HepG2 (cell line): ENCODE measurements around the gene VDAC1. TPM values are rescaled to one million over a fixed set of nuclear protein-coding genes. Genes with fewer than 3 reads are reported as not detected.

Experiments used
- AHDC1 ChIP-seq: sonication (generic); formaldehyde crosslinking; IDR thresholded peaks from 2 replicates; pipeline ENCODE4 v1.5.1; 2020; ENCODE audit warnings: mild to moderate bottlenecking, missing genetic modification reagents, borderline replicate concordance
- EEA1 ChIP-seq: sonication (generic); formaldehyde crosslinking; IDR thresholded peaks from 2 replicates; pipeline ENCODE4 v1.5.1; 2020; ENCODE audit warnings: mild to moderate bottlenecking, missing genetic modification reagents, borderline replicate concordance
- GPBP1L1 ChIP-seq: sonication (generic); formaldehyde crosslinking; IDR thresholded peaks from 2 replicates; pipeline ENCODE4 v1.5.0; 2020; ENCODE audit warnings: mild to moderate bottlenecking, missing genetic modification reagents
- GTF3A ChIP-seq: sonication (generic); formaldehyde crosslinking; conservative IDR thresholded peaks from 2 replicates; pipeline ENCODE4 v1.4.0; 2020; ENCODE audit warnings: mild to moderate bottlenecking, missing genetic modification reagents
- HDAC2 ChIP-seq: sonication (generic); formaldehyde crosslinking; IDR thresholded peaks from 2 replicates; pipeline ENCODE4 v1.4.0; 2020; ENCODE audit warnings: missing genetic modification reagents
- KAT8 ChIP-seq: IDR thresholded peaks from 2 replicates; pipeline ENCODE4 v1.6.1; 2016; ENCODE audit warnings: missing genetic modification reagents, missing compliant biosample characterization
- MEIS2 ChIP-seq: sonication (generic); formaldehyde crosslinking; IDR thresholded peaks from 2 replicates; pipeline ENCODE4 v1.9.0; 2021; ENCODE audit warnings: mild to moderate bottlenecking, missing genetic modification reagents
- NFKB2 ChIP-seq: sonication (generic); formaldehyde crosslinking; IDR thresholded peaks from 2 replicates; pipeline ENCODE4 v1.4.0; 2020; ENCODE audit warnings: missing genetic modification reagents, borderline replicate concordance
- NR2C2 ChIP-seq: sonication (generic); formaldehyde crosslinking; IDR thresholded peaks from 2 replicates; pipeline ENCODE4 v1.4.0; 2020; ENCODE audit warnings: missing genetic modification reagents, mild to moderate bottlenecking, moderate library complexity, borderline replicate concordance
- ONECUT2 ChIP-seq: sonication (generic); formaldehyde crosslinking; IDR thresholded peaks from 2 replicates; pipeline ENCODE4 v1.4.0; 2020; ENCODE audit warnings: missing genetic modification reagents
- RAD21 ChIP-seq: fragments of 450-650 bp; formaldehyde crosslinking; IDR thresholded peaks from 2 replicates; pipeline ENCODE4 v1.5.0; 2020; ENCODE audit warnings: mild to moderate bottlenecking
- RXRA ChIP-seq: sonication (generic); formaldehyde crosslinking; IDR thresholded peaks from 2 replicates; pipeline ENCODE4 v1.5.1; 2020; ENCODE audit warnings: missing genetic modification reagents
- SAFB2 ChIP-seq: sonication (generic); formaldehyde crosslinking; IDR thresholded peaks from 2 replicates; pipeline ENCODE4 v1.5.1; 2020; ENCODE audit warnings: missing genetic modification reagents, low read depth, mild to moderate bottlenecking, borderline replicate concordance
- THAP7 ChIP-seq: sonication (generic); formaldehyde crosslinking; IDR thresholded peaks from 2 replicates; pipeline ENCODE4 v1.8.1; 2023; ENCODE audit warnings: mild to moderate bottlenecking, missing genetic modification reagents
- ZNF24 ChIP-seq: fragments of 450-650 bp; IDR thresholded peaks from 2 replicates; pipeline ENCODE4 v1.6.1; 2017; ENCODE audit warnings: antibody characterized with exemption, mild to moderate bottlenecking
- ZNF431 ChIP-seq: sonication (generic); formaldehyde crosslinking; IDR thresholded peaks from 2 replicates; pipeline ENCODE4 v1.9.0; 2022; ENCODE audit warnings: missing genetic modification reagents, low read depth, mild to moderate bottlenecking, borderline replicate concordance
- ZNF550 ChIP-seq: sonication (generic); formaldehyde crosslinking; IDR thresholded peaks from 2 replicates; pipeline ENCODE4 v1.4.0; 2020; ENCODE audit warnings: mild to moderate bottlenecking, missing genetic modification reagents, borderline replicate concordance
- ZNF749 ChIP-seq: sonication (generic); formaldehyde crosslinking; IDR thresholded peaks from 2 replicates; pipeline ENCODE4 v1.8.0; 2022; ENCODE audit warnings: mild to moderate bottlenecking, missing genetic modification reagents, moderate library complexity, borderline replicate concordance
- ZNF766 ChIP-seq: sonication (generic); formaldehyde crosslinking; IDR thresholded peaks from 2 replicates; pipeline ENCODE4 v1.5.0; 2020; ENCODE audit warnings: missing genetic modification reagents, borderline replicate concordance
- ZSCAN20 ChIP-seq: sonication (generic); formaldehyde crosslinking; IDR thresholded peaks from 2 replicates; pipeline ENCODE4 v1.4.0; 2020; ENCODE audit warnings: missing genetic modification reagents, mild to moderate bottlenecking, borderline replicate concordance
- polyA plus RNA-seq, 8 experiments: library from polyadenylated mRNA; depleted of rRNA in 3 of 8; stranded (reverse) in 7 of 8; unstranded in 1 of 8; fragments of >200 nt; fragmentation: Illumina TruSeq in 4 of 8; extraction: Trizol in 4 of 8; gene quantifications; 2 replicates each; pipeline versions ENCODE4 v1.2.1 to v1.2.3, GENCODE V29; 2011 to 2016; ENCODE audit warnings: low read depth in 4 of 8, missing spikeins in 1 of 8, mixed read lengths in 1 of 8; ENCODE audit not compliant: insufficient read depth in 1 of 8
- total RNA-seq, 5 experiments: library from RNA; depleted of rRNA; stranded (reverse); fragments of >200 nt; fragmentation: Illumina TruSeq; extraction: Trizol; gene quantifications; 2 replicates each; pipeline ENCODE4 v1.2.3, GENCODE V29; 2016; ENCODE audit warnings: low read depth in 1 of 5

Gene VDAC1
- total and polyA plus RNA-seq, 2 of the 13 experiments (the other 11 are each of a cell fraction or from before 2014, with no cell fraction given) = 112 to 380 TPM

- TF ChIP-seq ZNF749 (no peak), RAD21 (CRISPR knock-in tag) (peak; percentile 5; the same call in 1 of the 2 replicates), EEA1 (CRISPR knock-in tag) (no peak), ZNF431 (CRISPR knock-in tag) (peak; percentile 75; the same call in 1 of the 2 replicates), ZNF550 (no peak), NFKB2 (CRISPR knock-in tag) (no peak), KAT8 (CRISPR knock-in tag) (0 out of 2 replicates have a peak, but pooled peaks have one; percentile 11), HDAC2 (no peak), GPBP1L1 (no peak), THAP7 (CRISPR knock-in tag) (no peak), RXRA (0 out of 2 replicates have a peak, but pooled peaks have one; percentile 15), NR2C2 (CRISPR knock-in tag) (no peak), GTF3A (no peak), SAFB2 (CRISPR knock-in tag) (no peak), AHDC1 (CRISPR knock-in tag) (no peak), ZNF766 (CRISPR knock-in tag) (no peak), ONECUT2 (no peak), MEIS2 (CRISPR knock-in tag) (no peak), ZSCAN20 (CRISPR knock-in tag) (no peak), ZNF24 (no peak)
Observed at GRCh38 chr5:134005417-134006061, 764 bp upstream of the VDAC1 start (continued).
